Measurements from ENCODE around the gene SHISA9.
"Not testable (repeated sequence)": the region's sequence is repeated elsewhere in the genome, so short reads cannot be mapped to it uniquely, and the experiment has no call there.

The SHISA9 gene

DNA sequence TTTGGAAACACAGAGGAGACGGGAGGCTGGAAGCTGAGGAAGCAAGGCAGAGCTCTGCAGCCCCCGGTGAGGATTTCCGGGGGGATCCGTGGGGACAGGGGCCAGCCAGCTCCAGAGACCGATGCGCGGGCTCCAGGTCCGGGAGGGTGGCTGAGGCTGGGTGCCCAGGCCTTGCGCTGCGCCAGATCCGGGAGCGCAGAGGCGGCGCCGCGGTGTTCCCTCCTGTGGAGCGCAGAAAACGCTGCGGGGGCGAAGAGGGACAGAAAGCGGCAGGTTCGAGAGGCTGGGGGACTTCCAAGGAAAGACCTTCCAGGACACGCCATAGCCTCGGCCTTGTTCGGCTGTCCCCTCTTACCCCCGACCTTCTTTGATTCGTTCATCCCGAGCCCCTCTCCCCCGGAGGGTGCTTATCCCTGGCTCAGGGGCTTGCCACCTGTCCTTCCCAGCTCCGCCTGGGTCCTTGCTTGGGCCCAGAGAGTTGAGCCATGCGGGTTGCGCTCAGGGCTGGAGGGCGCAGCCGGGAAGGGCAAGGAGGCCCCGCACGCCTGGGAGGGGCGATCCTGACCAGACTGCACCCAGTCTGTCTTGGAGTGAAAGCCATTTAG lies 697 bp upstream of the SHISA9 start:
- no peak for DNase-seq

DNA sequence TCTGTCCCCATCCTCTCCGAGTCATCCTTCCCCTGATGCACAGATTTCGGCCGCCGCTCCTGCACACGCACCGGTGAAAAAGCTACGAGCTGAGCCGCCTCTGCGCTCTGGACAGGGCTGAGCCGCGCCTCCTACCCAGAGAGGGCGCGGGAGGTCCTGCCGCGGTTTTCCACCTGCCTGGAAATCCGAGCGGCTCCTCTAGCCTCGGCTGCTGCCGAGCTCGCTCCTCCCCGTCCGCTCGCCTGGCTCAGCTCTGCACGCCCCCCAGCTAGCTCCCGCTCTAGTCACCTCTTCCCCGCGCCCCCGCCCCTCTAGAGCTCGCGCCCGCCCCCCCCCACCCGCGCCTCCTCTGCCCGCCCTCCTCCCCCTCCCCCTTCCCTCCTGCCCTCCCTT lies 198 bp upstream of the SHISA9 start:
- DNase-seq, result no peak

DNA sequence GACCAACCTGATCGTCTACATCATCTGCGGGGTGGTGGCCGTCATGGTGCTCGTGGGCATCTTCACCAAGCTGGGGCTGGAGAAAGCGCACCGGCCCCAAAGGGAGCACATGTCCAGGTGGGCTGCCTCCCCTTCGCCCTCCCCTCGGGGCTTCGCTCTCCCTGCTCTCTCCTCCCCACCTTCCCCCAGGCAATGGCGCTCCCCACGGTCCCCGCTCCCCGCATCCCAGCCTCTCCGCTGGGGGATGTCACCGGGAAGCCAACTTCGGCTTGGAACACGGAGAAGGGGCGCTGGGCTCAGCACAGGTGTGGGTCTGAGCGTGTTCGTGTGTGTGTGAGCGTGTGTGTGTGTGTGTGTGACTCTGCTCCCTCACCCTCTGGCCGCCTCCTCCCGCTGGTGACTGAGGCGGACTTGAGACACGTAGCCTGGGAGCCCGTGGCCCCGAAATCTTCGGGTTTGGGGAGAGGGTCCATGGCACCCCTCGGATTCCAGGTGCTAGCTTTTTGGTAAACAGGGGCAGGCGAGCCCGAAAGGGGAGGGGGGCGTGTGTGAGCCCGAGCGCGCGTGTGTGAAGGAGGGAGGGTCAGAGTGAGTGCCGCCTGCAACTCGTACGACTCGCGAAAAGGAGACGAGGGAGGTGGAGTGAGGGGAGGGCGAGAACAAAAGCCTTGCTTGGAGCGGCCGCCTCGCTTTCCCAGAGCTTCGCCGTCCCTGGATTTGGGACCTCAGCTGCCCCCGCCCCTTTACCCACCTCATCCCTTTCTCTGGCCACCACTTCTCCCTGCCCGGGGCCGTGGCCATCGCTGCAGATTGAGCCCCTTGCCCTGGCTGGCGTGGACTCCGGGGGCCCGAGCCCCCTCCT lies 1.3 kb downstream of the SHISA9 start:
- no peak for DNase-seq

DNA sequence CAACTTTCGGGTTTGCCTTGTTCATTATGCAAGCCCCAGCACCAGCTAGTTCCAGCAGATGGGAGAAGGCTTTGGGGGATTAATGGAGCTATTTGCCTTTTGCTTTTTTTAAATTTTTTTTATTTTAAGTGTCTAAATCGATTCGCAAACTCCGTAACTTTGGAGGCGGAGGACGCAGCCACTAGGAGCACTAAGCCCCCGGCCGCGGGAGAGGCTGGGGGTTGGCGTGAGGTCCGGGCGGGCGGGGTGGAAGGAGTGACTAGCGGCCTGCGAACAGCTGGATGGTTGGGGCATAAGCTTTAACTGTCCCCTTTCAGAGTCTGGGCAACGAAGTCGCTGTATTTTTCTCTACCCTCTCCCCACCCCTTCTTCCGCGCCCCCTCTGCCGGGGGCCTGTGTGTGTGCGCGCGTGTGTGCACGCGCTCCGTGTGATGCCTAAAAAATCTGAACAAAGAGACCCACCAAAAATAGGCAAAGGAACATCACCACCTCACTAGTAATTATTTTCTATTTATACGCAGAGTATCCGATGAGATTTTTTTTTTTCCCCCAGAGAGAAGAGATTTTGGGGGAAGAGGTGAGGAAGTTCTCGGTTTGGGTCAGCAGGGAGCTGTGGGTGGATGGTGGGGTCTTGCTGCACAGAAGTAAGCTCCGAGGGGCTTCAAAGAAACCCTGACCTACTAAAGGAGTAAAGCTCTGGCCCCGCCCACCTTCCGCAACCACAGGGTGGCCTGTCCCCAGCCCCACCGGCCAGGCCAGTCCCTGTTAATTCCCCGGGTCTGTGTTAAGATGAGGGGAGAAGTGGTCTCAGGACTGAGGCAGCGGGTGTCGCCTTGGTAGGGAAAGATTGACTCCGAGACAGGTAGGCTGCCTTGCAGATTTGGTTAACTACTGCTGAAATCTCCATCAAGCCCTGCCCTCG lies 2.3 kb downstream of the SHISA9 start:
- DNase-seq, result no peak

DNA sequence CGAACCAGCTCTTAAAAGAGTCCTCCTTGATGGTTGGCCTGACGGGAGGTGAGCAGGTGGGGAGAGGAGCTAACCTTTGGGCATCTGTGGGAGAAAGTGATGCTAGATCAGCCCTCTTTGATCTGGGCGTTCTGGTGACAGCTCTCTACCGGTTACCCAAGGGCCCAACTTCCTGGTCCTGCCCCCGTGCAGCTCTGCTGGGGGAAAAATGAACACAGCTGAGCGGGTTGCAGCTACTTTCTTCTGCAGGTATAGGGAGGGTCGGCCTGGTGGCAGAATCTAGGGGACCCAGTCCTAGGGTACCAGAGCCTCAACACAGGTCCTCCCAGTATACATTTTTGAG lies 2.9 kb downstream of the SHISA9 start:
- no peak for DNase-seq

DNA sequence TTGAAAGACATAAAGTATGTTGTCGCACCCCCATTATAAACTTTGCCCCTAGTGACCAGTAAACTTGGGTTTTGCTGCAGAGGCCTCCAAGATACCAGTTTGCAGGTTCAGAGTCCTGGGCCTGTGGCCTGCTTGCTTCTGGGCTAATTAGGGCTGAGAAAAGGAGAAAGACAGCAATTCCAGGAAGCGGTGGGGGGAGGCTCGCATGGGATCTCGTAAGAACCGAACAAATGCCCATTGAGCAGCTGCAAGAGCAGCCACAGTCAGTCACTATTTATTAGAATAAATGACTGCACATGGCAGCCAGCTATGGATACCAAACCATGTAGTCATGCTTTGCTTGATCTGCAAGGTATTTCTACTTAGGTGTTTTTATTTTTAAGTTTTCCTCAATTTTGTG lies 4.9 kb downstream of the SHISA9 start:
- DNase-seq, result no peak

DNA sequence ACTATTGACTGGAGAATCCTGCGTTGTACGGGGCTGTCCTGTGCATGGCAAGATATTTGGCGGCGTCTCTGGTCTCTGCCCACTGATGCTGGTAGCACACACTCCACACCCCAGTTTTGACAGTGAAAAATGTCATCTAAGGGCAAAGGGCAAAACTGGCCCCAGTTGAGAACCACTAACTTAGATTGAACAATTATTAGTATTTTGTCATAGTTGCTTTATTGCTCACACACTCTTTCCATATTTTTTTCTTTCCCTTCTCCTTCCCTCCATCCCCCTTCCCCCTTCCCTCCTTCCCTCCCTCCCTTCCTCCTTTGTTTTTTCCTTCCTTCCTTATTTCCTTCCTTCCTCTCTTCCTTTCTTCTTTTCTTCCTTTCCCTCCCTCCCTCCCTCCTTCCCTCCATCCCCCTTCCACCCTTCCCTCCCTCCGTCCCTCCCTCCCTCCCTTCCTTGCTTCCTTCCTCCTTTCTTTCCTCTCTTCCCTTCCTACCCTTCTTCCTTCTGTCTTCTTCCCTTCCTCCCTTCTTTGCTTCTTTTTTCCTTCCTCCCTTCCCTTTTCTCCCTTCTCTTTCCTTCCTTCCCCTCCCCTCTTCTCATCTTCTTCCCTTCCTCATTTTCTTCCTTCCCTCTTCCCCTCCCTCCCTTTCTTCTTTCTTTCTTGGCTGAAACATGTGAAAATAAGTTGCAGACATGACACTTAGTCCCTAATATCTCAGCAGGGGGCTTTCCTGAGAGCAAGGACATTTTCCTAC lies 5.5 kb downstream of the SHISA9 start:
- DNase-seq, result no peak

DNA sequence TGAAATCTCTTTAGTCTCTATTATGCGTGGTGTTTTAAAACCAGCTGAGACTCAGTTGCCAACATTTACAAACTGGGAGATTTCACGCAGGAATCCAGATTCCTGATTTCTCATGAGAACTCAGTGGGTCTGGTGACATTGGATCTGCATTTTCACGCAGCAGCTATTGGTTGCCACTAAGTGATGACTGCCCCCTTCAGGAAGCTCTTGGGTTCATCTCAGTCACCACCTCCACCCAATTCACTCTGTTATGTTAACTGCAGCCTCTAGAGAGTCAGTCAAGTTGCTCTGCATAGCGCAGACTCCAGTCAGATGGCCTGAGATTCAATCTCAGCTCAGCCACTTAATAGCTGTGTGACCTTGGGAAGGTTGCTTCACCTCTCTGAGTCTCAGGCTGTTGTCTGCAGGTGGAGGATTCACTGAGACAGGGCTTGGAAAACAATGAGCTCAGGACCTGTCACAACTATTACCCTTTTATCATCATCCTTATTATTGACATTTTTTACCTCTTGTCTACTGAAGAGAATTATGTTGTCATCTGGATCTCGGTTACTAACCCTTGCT lies 6.4 kb downstream of the SHISA9 start:
- no peak for DNase-seq

DNA sequence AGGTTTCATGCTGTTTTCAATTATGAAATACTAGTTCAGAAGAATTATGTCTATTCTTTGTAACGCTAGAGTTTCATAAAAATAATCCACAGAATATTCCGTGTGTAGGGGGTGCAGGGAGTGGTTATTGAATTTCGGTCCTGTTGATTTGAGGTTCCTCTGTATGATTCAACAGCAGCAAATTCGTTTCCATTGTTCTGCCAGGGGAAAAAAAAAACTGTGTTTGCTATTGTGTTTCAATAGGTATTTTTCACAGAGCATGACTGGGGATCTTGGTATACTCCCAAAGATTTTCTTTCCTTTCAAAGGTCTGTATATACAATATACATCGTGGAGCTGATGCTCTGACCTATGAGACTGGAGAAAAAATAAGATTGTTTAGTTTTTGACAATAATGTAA lies 15.8 kb downstream of the SHISA9 start:
- DNase-seq, result no peak

DNA sequence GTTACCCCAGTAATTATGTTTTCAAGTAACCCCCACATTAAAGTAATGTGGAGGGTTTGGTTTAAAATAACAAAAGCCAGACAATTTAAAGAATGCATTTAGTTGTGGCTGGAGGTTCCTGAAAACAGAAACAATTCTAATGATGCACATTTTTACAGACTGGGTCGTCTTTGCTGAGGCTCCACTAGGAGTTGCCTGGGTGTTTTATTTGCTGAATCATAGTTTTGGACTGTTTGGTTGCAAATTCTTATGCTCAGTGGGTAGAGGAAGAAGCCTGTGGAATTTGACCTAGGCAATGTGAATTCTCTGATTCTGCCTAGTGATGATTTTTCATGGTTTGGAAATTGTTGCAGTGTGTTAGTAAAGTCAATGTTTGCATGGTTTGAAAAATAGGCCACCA lies 16.3 kb downstream of the SHISA9 start:
- no peak for DNase-seq

DNA sequence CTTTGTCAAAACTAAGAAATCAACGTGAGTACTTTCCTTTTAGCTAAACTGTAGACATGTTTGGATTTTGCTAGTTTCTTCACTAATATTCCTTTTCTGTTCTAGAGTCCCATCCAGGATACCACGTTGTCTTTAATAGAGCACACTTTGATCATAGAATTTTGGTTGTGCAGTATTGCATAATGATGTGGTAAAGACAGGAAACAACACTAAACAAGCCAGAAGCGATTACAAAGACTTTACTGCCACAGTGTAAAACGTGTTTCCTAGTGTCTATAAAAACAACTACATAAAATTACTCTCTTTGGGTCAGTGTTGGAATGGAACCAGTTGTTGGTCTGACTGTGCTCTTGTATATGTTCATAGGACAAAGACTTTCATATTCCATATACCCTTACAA lies 19.3 kb downstream of the SHISA9 start:
- no peak for DNase-seq

DNA sequence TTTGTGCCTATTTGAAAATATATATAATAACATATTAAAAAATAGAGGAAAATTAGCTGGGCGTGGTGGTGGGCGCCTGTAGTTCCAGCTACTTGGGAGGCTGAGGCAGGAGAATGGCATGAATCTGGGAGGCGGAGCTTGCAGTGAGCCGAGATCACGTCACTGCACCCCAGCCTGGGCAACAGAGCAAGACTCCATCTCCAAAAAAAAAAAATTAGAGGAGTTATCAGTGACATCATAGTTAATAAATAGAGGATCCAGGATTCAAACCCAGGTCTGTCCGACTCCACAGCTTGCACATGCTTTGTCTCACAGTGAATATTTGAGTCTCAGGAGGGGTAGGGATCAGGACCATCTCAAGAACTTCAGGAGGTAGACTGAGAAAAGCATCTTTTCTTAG lies 22.2 kb downstream of the SHISA9 start:
- DNase-seq, result not testable (repeated sequence)

DNA sequence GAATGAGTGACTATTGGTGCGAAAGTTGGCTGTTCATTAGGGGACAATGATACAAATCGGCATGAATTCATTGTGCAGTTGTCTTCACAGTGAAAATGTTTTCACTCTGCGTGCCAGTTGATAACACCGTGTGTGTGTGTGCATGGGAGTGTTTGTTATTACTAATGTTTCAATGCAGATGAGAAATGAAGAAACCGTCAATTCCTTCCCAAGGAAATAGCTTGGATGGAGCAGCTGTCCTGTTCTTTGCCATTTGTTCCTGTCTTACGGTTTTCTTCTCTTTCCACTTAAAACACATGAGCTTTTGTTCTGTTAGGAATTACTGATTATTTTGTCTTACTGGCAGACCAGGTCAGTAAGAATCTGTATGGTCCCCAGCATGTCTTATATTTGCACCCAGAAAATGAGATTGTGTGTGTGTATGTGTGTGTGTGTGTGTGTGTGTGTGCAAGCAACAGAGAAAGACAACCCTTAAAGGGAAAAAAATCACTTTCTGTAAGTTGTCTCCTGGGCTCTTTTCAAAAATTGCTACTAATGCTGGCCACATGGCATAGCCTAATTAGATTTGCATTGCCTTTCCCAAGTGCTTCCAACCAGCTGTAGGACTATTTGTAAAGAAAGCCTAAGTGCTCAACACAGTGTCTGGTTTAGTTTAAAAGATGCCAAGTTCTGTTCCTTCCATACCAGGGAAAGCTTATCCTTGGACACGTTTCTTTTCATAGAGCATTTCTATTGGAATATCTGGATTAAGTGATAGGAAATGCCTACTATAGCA lies 23.8 kb downstream of the SHISA9 start:
- DNase-seq, result no peak

DNA sequence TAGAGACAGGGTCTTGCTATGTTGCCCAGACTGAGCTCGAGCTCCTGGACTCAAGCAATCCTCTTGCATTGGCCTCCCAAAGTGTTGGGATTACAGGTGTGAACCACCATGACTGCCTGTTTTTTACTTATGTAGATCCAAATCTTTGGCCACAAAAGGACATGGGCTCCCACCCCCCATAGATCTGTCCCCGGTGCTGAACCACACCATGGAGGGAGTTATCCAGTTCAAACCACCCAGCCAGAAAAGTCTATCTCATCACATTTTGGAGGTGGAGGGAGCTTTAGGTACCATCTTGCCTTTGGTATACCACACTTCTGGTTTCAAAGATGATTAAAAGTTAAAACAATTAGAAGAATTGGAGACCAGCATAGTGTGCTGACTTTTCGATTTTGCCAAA lies 26.2 kb downstream of the SHISA9 start:
- DNase-seq, result no peak

DNA sequence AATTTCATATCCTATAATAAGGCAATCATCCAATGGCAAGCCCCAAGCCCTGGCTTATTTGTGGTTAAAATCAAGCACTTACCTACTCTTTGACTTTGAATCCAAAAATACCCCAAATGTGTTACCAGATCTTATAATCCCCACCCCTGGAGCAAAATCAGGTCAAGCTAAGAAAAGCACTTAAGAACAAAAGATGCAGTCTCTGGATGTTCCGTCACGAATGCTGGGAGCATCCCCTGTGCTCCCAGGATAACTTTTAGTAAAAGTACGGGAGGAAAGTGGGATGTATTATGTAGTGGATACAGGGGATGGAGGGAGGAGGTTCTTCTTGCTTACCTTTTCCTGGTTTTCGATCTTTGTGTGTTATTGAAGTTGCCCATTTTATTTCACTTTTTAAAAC lies 29.5 kb downstream of the SHISA9 start:
- DNase-seq, result no peak

DNA sequence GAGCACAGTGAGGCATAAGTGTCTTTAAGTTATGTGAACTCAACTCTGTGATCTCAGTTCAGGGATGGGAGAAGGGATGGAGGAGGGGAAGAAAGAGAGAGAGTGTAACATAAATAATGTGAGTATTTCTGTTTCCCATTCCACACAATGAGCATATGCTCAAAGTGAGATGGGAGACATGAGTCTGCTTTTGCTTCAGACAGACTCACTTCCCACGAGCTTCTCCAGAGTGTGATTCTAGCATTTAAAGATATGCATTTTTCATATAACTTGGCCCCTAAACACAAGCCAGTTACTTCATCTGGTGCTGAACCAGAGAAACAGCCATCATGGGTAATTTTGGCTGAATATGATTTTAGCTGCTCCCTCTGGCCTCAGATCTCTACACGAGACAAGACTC lies 35.0 kb downstream of the SHISA9 start:
- DNase-seq, result no peak

DNA sequence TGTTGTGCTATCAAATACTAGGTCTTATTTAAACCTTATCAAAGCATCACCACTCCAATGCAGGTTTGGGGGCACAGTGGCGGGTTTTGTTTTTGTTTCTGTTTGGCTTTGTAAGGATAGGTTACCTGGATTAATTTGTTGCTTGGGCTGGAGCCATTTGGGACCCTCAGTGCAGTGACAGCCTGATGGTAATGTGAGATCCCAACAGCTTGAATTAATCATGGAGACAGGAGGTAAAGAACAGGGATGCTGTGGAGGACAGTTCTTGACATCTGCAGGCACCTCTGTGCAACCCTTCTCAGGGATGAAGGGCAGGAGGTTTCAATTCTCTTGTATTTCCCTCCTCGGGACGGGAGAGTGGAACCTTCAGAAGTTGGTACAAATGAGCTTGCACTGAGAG lies 40.5 kb downstream of the SHISA9 start:
- DNase-seq, result no peak

DNA sequence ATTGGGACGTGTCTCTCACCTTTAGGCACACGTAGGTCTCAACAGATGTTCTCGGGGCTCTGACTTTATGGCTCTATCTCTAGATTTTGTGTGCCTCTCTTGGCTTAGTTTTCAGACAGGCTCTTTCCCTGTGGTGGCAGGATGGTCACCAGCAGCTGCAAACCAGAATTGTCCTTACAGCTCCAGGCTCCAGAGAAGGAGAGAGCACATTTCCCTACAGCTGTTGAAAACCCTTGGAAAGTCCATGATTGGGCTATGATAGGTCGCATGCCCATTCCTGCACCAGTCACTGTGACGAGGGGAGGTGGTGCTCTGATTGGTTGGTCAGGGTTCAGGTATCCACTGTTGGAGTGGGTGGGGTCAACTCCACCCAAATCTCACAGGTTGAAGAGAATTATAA lies 41.5 kb downstream of the SHISA9 start:
- no peak for DNase-seq

DNA sequence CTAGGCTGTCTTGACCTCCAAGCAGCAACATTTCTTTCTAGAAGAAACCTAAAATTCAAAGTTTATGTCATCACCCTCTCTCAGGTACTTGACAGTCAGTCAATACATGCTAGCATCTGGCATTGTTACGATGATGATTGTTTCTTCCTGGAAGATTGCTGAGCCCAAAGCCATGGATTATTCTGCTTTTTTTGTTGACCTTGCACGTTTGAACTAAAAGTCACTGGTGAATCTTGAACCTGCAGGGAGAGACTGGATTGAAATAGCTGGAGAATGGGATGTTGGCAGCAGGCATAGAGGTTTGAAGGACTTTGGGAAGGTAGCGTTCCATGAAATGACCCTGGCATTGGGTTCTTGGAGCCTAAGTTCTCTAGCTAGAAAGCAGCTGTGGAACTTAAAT lies 42.9 kb downstream of the SHISA9 start:
- DNase-seq, result no peak

DNA sequence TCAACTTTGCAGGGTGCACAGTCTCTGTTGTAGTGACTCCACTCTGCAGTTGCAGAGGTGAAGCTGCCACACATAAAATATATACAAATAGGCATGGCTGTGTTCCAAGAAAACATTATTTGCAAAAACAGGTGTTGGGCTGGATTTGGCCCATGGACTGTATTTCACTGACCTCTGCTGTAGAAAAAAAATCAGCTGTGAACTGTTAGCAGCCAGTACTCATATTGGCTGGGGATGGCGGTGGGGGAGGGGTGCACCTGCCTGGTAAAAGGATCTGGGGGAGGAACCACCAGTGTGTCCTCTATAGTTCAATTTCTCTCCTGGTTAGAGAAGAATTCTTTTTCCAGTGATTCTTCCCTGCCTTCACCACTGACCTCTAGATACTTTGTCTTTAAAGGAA lies 50.0 kb downstream of the SHISA9 start:
- no peak for DNase-seq

DNA sequence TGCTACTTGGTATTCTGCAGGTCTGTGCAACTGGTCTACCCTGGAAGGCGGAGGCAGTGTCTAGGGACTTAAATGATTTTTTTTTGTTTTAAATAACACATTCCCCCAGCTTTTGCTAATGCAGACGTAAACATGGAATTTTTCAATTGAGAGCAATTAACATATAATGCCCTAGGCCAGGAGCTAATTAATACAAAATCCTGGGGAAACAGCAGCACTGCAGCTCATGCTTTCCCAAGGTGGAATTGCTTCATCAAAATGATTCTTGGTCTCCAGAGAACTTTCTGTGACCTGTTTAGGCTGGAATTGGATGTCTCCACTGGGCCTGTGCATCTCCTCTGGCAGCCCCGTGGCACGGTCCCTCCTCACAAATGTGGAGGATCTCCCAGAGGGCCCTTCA lies 50.6 kb downstream of the SHISA9 start:
- no peak for DNase-seq

DNA sequence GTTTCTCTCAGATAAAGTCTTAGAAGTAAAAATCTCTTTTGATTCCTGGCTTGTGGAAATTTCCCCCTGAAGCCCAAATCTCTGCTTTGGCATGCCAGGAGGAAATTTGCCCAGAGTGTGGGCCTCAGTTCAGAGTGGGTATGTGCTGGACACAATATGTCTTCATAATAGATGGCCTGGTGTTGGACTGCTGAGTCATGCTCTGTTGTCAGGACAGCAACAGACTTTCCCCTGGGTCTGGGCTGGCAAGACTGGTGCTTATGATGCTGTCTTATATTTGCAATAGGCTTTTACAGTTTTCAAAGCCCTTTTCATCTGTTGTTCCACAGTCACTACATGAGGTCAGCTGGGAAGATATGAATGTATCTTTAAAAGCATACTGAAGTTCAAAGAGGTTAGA lies 57.0 kb downstream of the SHISA9 start:
- no peak for DNase-seq
